Dendritic cell treated with granulocyte-macrophage colony-stimulating factor and Interleukin-4, amounts not matched to agents 40 ng/mL and 50 ng/mL, for 4 days (primary cell): Measurements from ENCODE around the gene RELCH.
A peak's percentile ranks its signal among the peaks of the same experiment; 100 is the strongest.
"Not testable (repeated sequence)": the region's sequence is repeated elsewhere in the genome, so short reads cannot be mapped to it uniquely, and the experiment has no call there.

Source experiments
- H3K27ac Mint-ChIP-seq: one replicate; pipeline ENCODE4 v1.8.0; 2022; ENCODE audit warnings: mild to moderate bottlenecking, mixed read lengths
- H3K27me3 Mint-ChIP-seq: one replicate; pipeline ENCODE4 v1.8.0; 2022; ENCODE audit warnings: mild to moderate bottlenecking, mixed read lengths
- H3K36me3 Mint-ChIP-seq: one replicate; pipeline ENCODE4 v1.8.0; 2022; ENCODE audit warnings: low read depth, mixed read lengths
- H3K4me1 Mint-ChIP-seq: one replicate; pipeline ENCODE4 v1.8.0; 2022; ENCODE audit warnings: low read depth, mixed read lengths
- H3K4me3 Mint-ChIP-seq: one replicate; pipeline ENCODE4 v1.8.0; 2022; ENCODE audit warnings: mild to moderate bottlenecking, moderate library complexity, mixed read lengths
- H3K9me3 Mint-ChIP-seq: one replicate; pipeline ENCODE4 v1.8.0; 2022; ENCODE audit warnings: mixed read lengths
- intact Hi-C: fragments of 100-400 bp; cut with micrococcal nuclease; formaldehyde crosslinking; loops from one replicate; pipeline ENCODE4 v1.15.0; 2022

Gene RELCH

DNA sequence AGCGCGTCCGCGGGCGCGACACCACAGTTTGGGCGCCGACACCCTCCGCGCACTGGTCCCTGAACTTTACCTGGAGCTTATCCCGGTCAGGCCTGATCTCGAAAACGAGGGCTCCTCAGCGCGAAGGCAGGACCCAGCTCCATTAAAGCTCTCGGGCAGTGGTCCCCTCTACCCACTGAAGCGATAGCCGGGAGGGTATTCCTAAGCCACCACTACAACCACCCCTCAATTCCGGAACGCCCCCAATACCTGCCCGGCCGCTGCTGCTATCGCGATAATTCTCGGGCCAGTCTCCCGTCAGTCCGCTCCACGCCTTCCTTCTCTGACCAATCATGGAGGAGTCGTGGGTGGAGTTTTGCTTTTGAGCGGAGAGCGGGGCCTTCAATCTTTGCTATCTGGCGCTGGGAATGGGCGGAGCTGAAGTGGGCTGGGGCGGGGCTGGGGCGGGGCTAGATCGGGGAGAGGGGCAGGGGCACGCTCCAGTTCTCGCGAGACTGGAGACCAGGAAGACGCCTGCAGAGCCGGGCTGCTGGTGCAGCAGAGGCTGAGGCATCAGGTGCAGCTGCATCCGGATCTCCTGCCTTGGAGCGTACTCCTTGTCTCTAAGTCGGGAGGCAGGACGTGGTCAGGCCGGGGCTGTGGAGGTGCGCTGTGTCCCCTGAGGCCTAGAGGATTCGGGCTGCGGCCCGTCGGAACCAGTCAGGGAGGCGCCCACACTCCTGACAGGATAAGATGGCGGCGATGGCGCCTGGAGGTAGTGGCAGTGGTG, at the start of gene RELCH, which contains the start of gene PIGN:
RELCH (plus strand) TSS at position 482 of the 769 bp plus-strand sequence; CDS start at position 733, 251 bp downstream.
PIGN (minus strand) TSS at position 283 of the 769 bp plus-strand sequence. CDS start 25,703 bp downstream, outside the sequence.
- H3K36me3 Mint-ChIP-seq = peaks cover 41% of the 10 kb centered on the region
- peaks cover 43% of the 10 kb centered on the region for H3K4me1 Mint-ChIP-seq

DNA sequence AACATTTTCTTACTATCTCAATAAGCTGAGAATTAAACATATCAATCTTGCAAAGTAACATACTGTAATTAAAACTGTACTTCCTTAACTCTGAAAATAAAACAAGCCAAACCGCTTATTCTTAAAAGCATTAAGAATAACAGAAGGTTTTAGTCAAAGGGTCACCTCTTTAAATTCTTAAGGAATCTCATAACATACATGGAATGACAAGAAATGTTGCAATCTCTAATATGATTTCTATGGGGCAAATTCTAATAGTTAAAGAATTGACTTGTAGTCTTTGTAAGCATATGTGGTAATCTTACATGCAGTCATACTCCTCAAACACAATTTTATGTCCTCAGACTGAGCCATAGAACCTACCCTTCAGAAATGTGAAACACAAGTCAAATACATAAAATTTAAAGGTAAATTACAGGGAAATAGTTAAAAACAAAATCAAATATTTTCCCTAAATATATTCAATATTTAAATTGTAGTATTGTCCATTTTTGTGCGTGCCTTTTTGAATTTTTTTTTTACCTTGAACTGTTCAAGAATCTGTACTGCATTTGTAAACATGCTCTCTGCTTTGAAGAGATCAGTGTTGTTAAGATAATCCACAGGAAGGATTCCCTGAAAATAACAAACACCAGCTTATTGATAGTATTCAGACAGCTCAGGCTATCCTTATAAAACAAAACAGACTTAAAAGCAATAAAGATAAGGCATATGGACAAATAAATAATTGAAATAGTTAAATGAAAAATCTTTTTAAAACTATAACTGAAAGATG, 48.4 kb upstream of the RELCH start:
- Mint-ChIP-seq H3K4me1 (peaks cover 24% of the 10 kb centered on the region), H3K9me3 (no peaks in the 10 kb centered on the region), H3K4me3 (no peak overlapping the region), H3K27ac (no peak overlapping the region), H3K27me3 (no peaks in the 10 kb centered on the region), H3K36me3 (peaks cover 39% of the 10 kb centered on the region)
- intact Hi-C loops = no loop called here

More for the DNA sequence above, at the start of gene RELCH, which contains the start of gene PIGN:
- no peaks in the 10 kb centered on the region for H3K9me3 Mint-ChIP-seq
- peak within 1 kb of the TSS; percentile 98 for H3K4me3 Mint-ChIP-seq
- intact Hi-C loops = loop anchor here (2.0 to 5.0 kb wide), 2 partner anchors 336 to 530 kb away; partner anchors contain the start of genes PHLPP1 and ZCCHC2
- no peaks in the 10 kb centered on the region for H3K27me3 Mint-ChIP-seq
- H3K27ac Mint-ChIP-seq = peak within 1 kb of the TSS; percentile 98

DNA sequence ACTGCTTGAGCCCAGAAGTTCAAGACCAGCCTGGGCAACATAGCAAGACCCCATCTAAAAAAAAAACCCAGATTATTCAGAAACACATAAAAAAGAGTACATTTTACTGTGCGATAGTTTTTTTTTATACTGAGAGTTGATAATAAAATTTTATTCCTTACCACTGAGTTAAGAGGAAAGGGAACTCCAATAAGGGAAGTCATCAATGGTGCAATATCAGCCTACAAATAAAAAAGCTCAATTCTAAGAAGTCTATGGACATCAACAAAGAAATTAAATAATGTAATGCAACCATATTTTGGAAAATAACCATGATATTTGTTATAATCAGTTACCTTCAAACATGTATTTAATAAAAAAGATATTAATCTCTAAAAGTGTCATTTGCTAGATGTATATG, 46.8 kb upstream of the RELCH start:
- intact Hi-C loops = no loop called here
- H3K9me3 Mint-ChIP-seq = no peaks in the 10 kb centered on the region
- H3K4me3 Mint-ChIP-seq = no peak overlapping the region
- H3K36me3 Mint-ChIP-seq = peaks cover 39% of the 10 kb centered on the region
- no peaks in the 10 kb centered on the region for H3K27me3 Mint-ChIP-seq
- peaks cover 21% of the 10 kb centered on the region for H3K4me1 Mint-ChIP-seq
- H3K27ac Mint-ChIP-seq = no peak overlapping the region

DNA sequence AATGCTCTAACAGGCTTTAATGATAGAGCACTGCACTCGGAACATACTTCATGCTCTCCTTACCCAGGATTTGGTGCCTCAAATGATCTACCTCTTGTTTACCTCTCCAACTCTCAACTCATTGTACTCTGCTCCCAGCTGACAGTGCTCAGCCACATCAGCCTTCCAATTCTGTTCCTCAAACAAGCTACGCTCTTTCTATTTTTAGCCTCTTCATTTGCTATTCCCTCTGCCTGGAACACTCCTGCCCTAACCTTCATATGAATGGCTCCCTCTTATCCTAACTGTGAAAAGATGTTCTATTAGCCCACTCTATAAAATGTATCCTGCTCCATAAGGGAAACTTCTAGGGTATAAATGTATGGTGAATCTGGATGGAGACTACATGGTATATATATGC, 42.7 kb upstream of the RELCH start:
- Mint-ChIP-seq H3K36me3 (peaks cover 27% of the 10 kb centered on the region), H3K27ac (no peak overlapping the region), H3K4me1 (peaks cover 15% of the 10 kb centered on the region), H3K9me3 (no peaks in the 10 kb centered on the region), H3K27me3 (no peaks in the 10 kb centered on the region), H3K4me3 (no peak overlapping the region)
- intact Hi-C loops = no loop called here

- no peak overlapping the region for H3K27ac Mint-ChIP-seq
- H3K4me1 Mint-ChIP-seq = peaks cover 6% of the 10 kb centered on the region
- no peaks in the 10 kb centered on the region for H3K27me3 Mint-ChIP-seq
- no peak overlapping the region for H3K4me3 Mint-ChIP-seq
- H3K36me3 Mint-ChIP-seq = peaks cover 16% of the 10 kb centered on the region
- intact Hi-C loops = no loop called here
- no peaks in the 10 kb centered on the region for H3K9me3 Mint-ChIP-seq
Measured at GRCh38 chr18:62151068-62151771, 35.8 kb upstream of the RELCH start.

GRCh38 chr18:62152844-62153243, 34.2 kb upstream of the RELCH start:
- intact Hi-C loops = no loop called here
- Mint-ChIP-seq H3K27me3 (no peaks in the 10 kb centered on the region), H3K9me3 (no peaks in the 10 kb centered on the region), H3K36me3 (peaks cover 27% of the 10 kb centered on the region), H3K4me1 (peaks cover 6% of the 10 kb centered on the region), H3K27ac (peak overlapping the region; percentile 19), H3K4me3 (no peak overlapping the region)

DNA sequence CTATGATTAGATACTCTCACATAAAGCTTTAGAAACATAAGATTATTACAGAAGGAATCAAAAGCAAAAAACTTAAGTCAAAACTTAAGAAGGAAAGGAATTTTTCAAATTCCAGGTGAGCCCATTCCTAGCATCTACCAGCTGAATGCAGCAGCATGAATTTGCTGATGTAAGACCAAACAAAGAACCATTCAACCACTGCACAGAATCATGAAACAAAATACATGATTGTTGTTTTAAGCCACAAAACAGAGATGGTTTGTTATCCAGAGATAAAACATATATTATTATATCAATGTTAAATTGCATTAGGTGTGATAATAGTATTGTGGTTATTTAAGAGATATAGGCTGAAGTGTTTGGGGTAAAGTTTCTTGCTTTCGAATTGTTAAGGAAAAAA, 29.2 kb upstream of the RELCH start:
- Mint-ChIP-seq H3K27ac (no peak overlapping the region), H3K36me3 (peaks cover 43% of the 10 kb centered on the region), H3K27me3 (no peaks in the 10 kb centered on the region), H3K9me3 (no peaks in the 10 kb centered on the region), H3K4me1 (peaks cover 4% of the 10 kb centered on the region), H3K4me3 (no peak overlapping the region)
- intact Hi-C loops = no loop called here

- H3K27me3 Mint-ChIP-seq = no peaks in the 10 kb centered on the region
- intact Hi-C loops = no loop called here
- H3K4me3 Mint-ChIP-seq = no peak overlapping the region
- H3K36me3 Mint-ChIP-seq = peaks cover 37% of the 10 kb centered on the region
- H3K4me1 Mint-ChIP-seq = peaks cover 21% of the 10 kb centered on the region
- peaks cover 22% of the 10 kb centered on the region for H3K9me3 Mint-ChIP-seq
- no peak overlapping the region for H3K27ac Mint-ChIP-seq
Measured at GRCh38 chr18:62164310-62164709, 22.7 kb upstream of the RELCH start.

GRCh38 chr18:62164855-62165487, 22.1 kb upstream of the RELCH start:
- Mint-ChIP-seq H3K4me3 (no peak overlapping the region), H3K36me3 (peaks cover 31% of the 10 kb centered on the region), H3K4me1 (peaks cover 21% of the 10 kb centered on the region), H3K27ac (no peak overlapping the region), H3K9me3 (peaks cover 22% of the 10 kb centered on the region), H3K27me3 (no peaks in the 10 kb centered on the region)
- intact Hi-C loops = no loop called here

GRCh38 chr18:62165583-62165982, 21.5 kb upstream of the RELCH start:
- H3K27me3 Mint-ChIP-seq = no peaks in the 10 kb centered on the region
- intact Hi-C loops = no loop called here
- H3K4me1 Mint-ChIP-seq = peaks cover 21% of the 10 kb centered on the region
- H3K4me3 Mint-ChIP-seq = no peak overlapping the region
- no peak overlapping the region for H3K27ac Mint-ChIP-seq
- H3K36me3 Mint-ChIP-seq = peaks cover 29% of the 10 kb centered on the region
- peaks cover 22% of the 10 kb centered on the region for H3K9me3 Mint-ChIP-seq

DNA sequence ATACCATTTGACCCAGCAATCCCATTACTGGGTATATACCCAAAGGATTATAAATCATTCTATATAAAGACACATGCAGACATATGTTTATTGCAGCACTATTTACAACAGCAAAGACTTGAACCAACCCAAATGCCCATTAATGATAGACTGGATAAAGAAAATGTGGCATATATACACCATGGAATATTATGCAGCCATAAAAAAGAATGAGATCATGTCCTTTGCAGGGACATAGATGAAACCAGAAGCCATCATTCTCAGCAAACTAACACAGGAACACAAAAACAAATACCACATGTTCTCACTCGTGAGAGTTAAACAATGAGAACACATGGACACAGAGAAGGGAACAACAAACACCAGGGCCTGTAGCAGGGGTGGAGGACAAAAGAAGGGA, 20.5 kb upstream of the RELCH start:
- Mint-ChIP-seq H3K4me1 (peaks cover 21% of the 10 kb centered on the region), H3K9me3 (peaks cover 22% of the 10 kb centered on the region), H3K36me3 (peaks cover 23% of the 10 kb centered on the region)
- H3K4me3 Mint-ChIP-seq, H3K27me3 Mint-ChIP-seq, H3K27ac Mint-ChIP-seq, intact Hi-C loops: not testable (repeated sequence)

- Mint-ChIP-seq H3K4me3 (no peak overlapping the region), H3K9me3 (peaks cover 8% of the 10 kb centered on the region), H3K4me1 (peaks cover 9% of the 10 kb centered on the region), H3K27me3 (no peaks in the 10 kb centered on the region), H3K36me3 (peaks cover 8% of the 10 kb centered on the region), H3K27ac (no peak overlapping the region)
- intact Hi-C loops = no loop called here
Measured at GRCh38 chr18:62170857-62171256, 16.2 kb upstream of the RELCH start.

GRCh38 chr18:62172298-62172697, 14.8 kb upstream of the RELCH start:
- H3K36me3 Mint-ChIP-seq = no peaks in the 10 kb centered on the region
- no peak overlapping the region for H3K4me3 Mint-ChIP-seq
- no peak overlapping the region for H3K27ac Mint-ChIP-seq
- intact Hi-C loops = no loop called here
- H3K4me1 Mint-ChIP-seq = peaks cover 6% of the 10 kb centered on the region
- H3K27me3 Mint-ChIP-seq = no peaks in the 10 kb centered on the region
- no peaks in the 10 kb centered on the region for H3K9me3 Mint-ChIP-seq
